Measurements from ENCODE around the gene APEX1.

DNA sequence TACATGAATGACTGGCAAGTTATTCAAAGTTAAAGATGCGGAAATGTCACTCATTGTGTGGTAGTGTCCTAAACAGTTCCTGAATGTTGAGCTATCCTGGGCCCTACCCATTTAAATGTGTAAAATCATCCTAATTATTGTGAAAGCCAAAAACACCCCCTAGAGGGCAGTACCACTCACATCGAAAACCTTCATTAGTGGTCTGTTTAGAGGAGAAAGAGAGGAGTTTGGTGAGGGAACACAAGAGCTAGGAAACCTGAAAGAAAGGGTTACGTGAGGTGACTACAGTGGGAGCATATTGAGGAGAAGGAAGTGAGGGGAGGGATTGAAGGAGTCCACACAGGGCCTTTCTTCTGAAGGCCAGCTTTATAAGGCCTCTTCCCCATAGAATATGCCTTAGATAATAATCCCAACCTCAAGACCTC lies 39.2 kb upstream of the APEX1 start:
- TF ChIP-seq, protein P1, sequence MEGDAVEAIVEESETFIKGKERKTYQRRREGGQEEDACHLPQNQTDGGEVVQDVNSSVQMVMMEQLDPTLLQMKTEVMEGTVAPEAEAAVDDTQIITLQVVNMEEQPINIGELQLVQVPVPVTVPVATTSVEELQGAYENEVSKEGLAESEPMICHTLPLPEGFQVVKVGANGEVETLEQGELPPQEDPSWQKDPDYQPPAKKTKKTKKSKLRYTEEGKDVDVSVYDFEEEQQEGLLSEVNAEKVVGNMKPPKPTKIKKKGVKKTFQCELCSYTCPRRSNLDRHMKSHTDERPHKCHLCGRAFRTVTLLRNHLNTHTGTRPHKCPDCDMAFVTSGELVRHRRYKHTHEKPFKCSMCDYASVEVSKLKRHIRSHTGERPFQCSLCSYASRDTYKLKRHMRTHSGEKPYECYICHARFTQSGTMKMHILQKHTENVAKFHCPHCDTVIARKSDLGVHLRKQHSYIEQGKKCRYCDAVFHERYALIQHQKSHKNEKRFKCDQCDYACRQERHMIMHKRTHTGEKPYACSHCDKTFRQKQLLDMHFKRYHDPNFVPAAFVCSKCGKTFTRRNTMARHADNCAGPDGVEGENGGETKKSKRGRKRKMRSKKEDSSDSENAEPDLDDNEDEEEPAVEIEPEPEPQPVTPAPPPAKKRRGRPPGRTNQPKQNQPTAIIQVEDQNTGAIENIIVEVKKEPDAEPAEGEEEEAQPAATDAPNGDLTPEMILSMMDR (IDR thresholded peaks at IDR 0.05) = peak in 2 of 3 donors; percentile 25 to 50
- TF ChIP-seq POLR2A (IDR thresholded peaks at IDR 0.05) = no peak
